AG09309 (cell line): Measurements from ENCODE around the gene EMX1.

Experiments used
- DNase-seq: peaks from one replicate; pipeline ENCODE4 v3.0.0-alpha.2; 2010; ENCODE audit warnings: low read depth
- H3K4me3 ChIP-seq: 2 replicates; pipeline ENCODE4 v1.5.1; 2011; ENCODE audit warnings: mild to moderate bottlenecking, low read depth, low read length, moderate library complexity; ENCODE audit not compliant: control insufficient read depth
- TF ChIP-seq, protein P1 (sequence below): IDR thresholded peaks from 2 replicates; pipeline ENCODE4 v1.5.1; 2011; ENCODE audit warnings: mild to moderate bottlenecking, low read depth, low read length, inconsistent platforms; ENCODE audit not compliant: insufficient read depth, control insufficient read depth; ENCODE audit errors: missing control alignments

EMX1 gene

DNA sequence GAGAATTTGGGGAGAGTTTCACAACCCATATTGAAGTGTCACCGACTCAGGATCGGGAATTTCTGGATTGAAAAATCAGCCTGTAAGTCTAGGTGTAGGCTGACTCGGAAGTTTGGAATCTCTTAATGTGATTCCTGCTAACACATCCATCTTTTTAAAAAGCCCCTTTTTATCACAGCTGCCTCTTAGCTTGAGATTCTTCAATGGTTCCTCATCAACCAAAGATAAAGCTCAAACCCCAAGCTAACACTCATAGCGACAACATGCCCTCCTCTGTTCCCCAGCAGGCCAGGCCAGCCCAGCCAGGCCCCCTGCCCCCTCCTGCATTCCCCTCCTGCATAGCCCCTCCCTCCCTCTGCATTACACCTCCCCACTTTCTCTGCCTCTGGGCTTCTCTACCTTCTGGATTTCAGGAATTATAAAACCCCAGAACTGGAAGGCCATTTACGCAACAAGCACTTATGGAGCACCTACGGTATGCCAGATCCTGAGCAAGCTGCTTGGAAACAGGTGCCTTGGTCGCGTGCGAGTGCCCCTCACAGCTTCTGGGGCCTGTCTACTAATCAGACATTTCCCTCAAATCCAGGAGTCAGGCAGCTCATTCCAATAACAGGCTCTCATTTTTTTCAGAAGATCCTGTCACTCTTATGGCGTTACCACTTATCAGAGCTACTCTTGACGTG lies 63.4 kb downstream of the EMX1 start:
- H3K4me3 ChIP-seq, result no peak overlapping the region
- TF ChIP-seq, protein P1, sequence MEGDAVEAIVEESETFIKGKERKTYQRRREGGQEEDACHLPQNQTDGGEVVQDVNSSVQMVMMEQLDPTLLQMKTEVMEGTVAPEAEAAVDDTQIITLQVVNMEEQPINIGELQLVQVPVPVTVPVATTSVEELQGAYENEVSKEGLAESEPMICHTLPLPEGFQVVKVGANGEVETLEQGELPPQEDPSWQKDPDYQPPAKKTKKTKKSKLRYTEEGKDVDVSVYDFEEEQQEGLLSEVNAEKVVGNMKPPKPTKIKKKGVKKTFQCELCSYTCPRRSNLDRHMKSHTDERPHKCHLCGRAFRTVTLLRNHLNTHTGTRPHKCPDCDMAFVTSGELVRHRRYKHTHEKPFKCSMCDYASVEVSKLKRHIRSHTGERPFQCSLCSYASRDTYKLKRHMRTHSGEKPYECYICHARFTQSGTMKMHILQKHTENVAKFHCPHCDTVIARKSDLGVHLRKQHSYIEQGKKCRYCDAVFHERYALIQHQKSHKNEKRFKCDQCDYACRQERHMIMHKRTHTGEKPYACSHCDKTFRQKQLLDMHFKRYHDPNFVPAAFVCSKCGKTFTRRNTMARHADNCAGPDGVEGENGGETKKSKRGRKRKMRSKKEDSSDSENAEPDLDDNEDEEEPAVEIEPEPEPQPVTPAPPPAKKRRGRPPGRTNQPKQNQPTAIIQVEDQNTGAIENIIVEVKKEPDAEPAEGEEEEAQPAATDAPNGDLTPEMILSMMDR, result no peak
- DNase-seq, result no peak

DNA sequence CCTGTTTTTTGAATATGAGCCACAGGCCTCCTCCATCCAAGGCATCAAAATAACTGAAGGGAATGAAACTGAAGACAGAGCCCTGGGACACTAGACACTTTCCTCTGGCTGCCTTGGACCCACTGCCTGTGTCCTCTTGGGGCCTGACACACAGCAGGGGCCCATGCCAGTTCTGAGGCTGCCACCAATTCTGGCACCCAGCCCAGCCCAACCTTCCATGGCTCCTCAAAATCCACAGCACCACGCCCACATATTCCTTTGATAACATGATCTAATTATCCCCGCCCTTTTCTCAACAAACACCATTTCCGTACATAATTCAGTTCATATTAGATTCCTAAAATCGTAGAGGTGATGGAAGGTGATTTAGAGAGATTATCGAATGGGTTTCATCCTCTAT lies 64.2 kb downstream of the EMX1 start:
- DNase-seq, result no peak
- H3K4me3 ChIP-seq, result no peak overlapping the region
- TF ChIP-seq, protein P1, result no peak

DNA sequence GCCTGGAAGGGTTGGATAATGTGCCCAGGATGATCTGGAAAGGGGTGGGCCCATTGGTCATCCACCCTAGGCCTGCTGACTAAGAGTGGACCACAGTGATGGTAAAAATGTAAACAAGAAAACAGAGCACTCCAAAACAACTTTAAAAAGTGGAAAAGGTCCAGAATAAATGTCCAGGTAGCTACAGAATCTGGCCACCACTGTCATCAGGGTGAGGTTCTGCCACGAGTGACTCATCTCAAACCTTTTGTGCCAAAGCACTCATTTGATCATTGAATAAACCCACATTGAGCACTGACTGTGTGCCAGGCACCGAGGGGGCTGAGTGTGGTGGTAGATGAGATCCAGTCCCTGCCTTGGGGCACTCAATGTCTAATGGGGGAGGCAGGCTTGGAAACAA lies 64.9 kb downstream of the EMX1 start:
- H3K4me3 ChIP-seq, result no peak overlapping the region
- DNase-seq, result no peak
- TF ChIP-seq, protein P1, result no peak

DNA sequence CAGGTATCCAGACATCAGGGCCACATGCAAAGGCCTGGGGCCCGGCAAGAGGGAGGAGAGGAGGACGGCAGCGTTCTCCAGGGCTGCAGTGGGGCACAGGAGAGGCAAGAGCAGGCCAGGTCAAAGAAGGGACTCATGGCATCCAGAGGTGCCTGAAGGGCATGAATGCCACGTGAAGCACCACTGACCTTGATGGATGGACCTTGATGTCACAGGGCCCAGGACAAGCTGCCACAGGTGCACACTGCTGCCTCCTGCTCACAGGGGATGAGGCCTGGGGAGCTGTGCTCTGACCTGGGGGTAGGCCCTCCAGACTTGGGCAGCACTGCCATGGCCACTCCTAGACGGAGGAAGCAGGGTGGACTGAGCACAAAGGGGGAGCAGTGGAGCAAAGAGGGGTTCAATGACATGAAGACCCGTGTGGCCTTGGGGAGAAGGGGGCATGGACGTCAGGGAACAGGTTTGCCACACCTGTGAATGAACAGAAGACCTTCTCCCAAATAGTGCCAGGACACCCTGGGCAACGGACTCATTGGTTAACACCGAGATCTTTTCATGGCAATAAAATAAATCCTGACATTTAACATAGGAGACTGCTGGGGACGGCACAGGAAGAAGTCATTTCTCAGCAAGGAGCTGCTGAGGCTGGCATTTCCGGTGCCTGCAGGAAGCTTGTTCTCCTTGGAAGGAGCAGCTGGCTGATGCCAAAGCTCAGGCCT lies 65.6 kb downstream of the EMX1 start:
- DNase-seq, result no peak
- no peak overlapping the region for H3K4me3 ChIP-seq
- TF ChIP-seq, protein P1, result no peak

DNA sequence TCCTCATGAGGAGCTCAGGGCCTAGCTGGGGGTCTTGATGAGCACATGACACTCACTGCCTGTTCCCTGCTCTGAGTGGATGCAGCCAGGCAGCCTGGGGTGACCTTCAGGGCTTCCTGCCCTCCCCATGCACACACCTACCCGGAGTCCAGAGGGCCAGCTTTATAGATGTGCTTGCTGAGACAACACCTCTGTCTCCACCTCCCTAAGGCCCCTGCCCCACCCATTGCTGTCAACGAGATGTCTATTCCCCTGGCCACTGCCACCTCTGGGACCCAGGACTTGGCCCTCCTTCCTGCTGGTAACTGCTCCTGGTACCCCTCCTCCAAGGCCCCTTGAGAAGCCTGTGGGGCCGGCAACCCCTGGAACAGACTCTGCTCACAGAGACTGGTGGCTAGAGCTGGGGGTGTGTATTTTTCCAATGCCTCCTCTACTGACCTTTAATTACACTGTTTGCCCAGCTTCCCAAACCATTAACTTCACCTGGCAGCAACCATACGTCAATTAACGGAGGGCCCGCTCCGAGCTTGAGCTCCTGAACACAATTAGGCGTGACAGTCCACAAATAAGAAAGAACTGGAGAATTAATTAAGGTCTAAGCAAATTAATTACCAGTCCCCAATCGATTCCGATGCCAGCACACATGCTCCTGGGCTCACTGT lies 66.3 kb downstream of the EMX1 start:
- TF ChIP-seq, protein P1, result no peak
- DNase-seq, result no peak
- H3K4me3 ChIP-seq, result no peak overlapping the region

DNA sequence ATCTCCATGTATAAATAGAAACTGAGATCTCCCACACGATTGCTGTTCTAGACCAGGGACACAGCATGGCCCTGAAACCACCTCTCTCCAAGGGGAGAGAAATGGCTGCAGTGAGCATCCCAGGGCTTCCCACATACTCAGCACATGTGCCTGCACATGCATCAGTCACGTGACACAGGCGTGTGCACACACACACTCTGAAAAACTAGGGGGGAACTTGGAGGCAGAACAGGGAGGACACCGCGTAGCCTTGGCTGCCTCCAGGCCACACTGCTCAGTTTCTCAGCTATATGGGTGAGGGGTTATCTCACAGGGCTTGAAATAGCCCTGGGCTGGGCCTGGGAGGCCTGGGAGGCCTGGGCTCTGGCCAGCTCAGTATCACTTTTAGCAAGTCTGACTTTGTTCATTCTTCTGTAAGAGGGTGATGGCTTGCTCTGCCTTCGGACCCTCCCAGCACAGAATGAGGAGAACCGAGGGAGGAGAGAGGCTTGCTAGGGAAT lies 66.9 kb downstream of the EMX1 start:
- no peak overlapping the region for H3K4me3 ChIP-seq
- TF ChIP-seq, protein P1, result no peak
- DNase-seq, result no peak
